MCF 10A (cell line): ENCODE data around the gene LHB. TPM values are rescaled to one million over a fixed set of nuclear protein-coding genes. Genes with fewer than 3 reads are reported as not detected.
"Not testable (repeated sequence)": the region's sequence is repeated elsewhere in the genome, so short reads cannot be mapped to it uniquely, and the experiment has no call there.

ENCODE experiments used
- BruUV-seq: library from RNA; stranded (reverse); fragments of 400-500 nt; replicated peaks from 2 replicates; lab custom pipeline; 2021; lab: Mats Ljungman, UMichigan
- CTCF ChIA-PET: fragments of 300-600 bp; sonication (Branson Sonifier 250); formaldehyde crosslinking; extraction: SDS; loops from one replicate; lab custom pipeline; 2021; ENCODE audit warnings: antibody characterized with exemption, inconsistent platforms; lab: Yijun Ruan, JAX
- POLR2A ChIA-PET: fragments of 300-600, 350-650 bp; sonication (Branson Sonifier 250); formaldehyde crosslinking; extraction: SDS; loops from one replicate; lab custom pipeline; 2020; ENCODE audit warnings: antibody characterized with exemption, inconsistent platforms; lab: Yijun Ruan, JAX
- DNase-seq: peaks from one replicate; pipeline ENCODE4 v3.0.0-alpha.2; 2018; ENCODE audit not compliant: unreplicated experiment
- H3K27ac Mint-ChIP-seq: one replicate; pipeline ENCODE4 v1.8.0; 2022; ENCODE audit warnings: mild to moderate bottlenecking, low read depth, mixed read lengths; ENCODE audit not compliant: unreplicated experiment
- H3K27me3 Mint-ChIP-seq: one replicate; pipeline ENCODE4 v1.8.0; 2022; ENCODE audit warnings: mixed read lengths; ENCODE audit not compliant: insufficient read depth, unreplicated experiment
- H3K36me3 Mint-ChIP-seq: one replicate; pipeline ENCODE4 v1.8.0; 2022; ENCODE audit warnings: mild to moderate bottlenecking, moderate library complexity, mixed read lengths; ENCODE audit not compliant: insufficient read depth, unreplicated experiment
- H3K4me1 Mint-ChIP-seq: one replicate; pipeline ENCODE4 v1.8.0; 2022; ENCODE audit warnings: mixed read lengths; ENCODE audit not compliant: insufficient read depth, unreplicated experiment
- H3K4me3 Mint-ChIP-seq: one replicate; pipeline ENCODE4 v1.8.0; 2022; ENCODE audit warnings: mild to moderate bottlenecking, moderate library complexity, mixed read lengths; ENCODE audit not compliant: unreplicated experiment
- H3K9me3 Mint-ChIP-seq: one replicate; pipeline ENCODE4 v1.8.0; 2022; ENCODE audit warnings: mixed read lengths; ENCODE audit not compliant: unreplicated experiment
- CTCF ChIP-seq: fragments of 200-600 bp; IDR thresholded peaks from one replicate; pipeline ENCODE4 v1.8.0; 2022; ENCODE audit warnings: antibody characterized with exemption, mild to moderate bottlenecking; ENCODE audit not compliant: unreplicated experiment
- intact Hi-C: fragments of 100-400 bp; cut with micrococcal nuclease; formaldehyde crosslinking; loops from 2 replicates; pipeline ENCODE4 v1.14.1; 2022
- total RNA-seq: library from RNA; stranded (reverse); gene quantifications from 2 replicates; pipeline ENCODE4 v1.2.3, GENCODE V29; 2022

LHB gene
- total RNA-seq, 1 experiment from 2014 or later = not detected

- ChIA-PET CTCF (interaction anchor here (0.6 to 1.2 kb wide), 2 partner anchors 16 to 92 kb away, joined by 4 to 5 read pairs; no protein-coding TSS in a partner anchor), POLR2A (interaction anchor here (0.6 kb wide), 1 partner anchor 438 kb away, joined by 3 read pairs; no protein-coding TSS in a partner anchor)
- BruUV-seq = no TSS peak
These were observed 41.7 kb upstream of the LHB start for GRCh38 chr19:49058562-49058961.

GRCh38 chr19:49057636-49058234, 40.8 kb upstream of the LHB start, which contains the start of gene CGB7:
TSS of gene CGB7 (minus strand) at chr19:49057749. CDS start at chr19:49055375, 2,374 bp downstream.
- no peak for TF ChIP-seq CTCF
- H3K27ac Mint-ChIP-seq = no peak within 1 kb of the TSS
- no peaks in the 10 kb centered on the region for H3K27me3 Mint-ChIP-seq
- CTCF ChIA-PET = interaction anchor here (0.6 to 1.0 kb wide), 2 partner anchors 28 to 38 kb away, joined by 3 to 4 read pairs; no protein-coding TSS in a partner anchor
- no peaks in the 10 kb centered on the region for H3K9me3 Mint-ChIP-seq
- peaks cover 17% of the 10 kb centered on the region for H3K4me1 Mint-ChIP-seq
- intact Hi-C loops = no loop called here
- POLR2A ChIA-PET = interaction anchor here (0.6 to 2.6 kb wide), 5 partner anchors 38 to 158 kb away, joined by 3 to 22 read pairs (median 6); partner anchors contain the start of genes GYS1, NUCB1 and RUVBL2
- no TSS peak for BruUV-seq
- H3K36me3 Mint-ChIP-seq = no peaks in the 10 kb centered on the region
- peak within 1 kb of the TSS; percentile 64 for H3K4me3 Mint-ChIP-seq
- DNase-seq = peak; percentile 76

More at GRCh38 chr19:49058562-49058961, 41.7 kb upstream of the LHB start:
- H3K4me3 Mint-ChIP-seq = no peak overlapping the region
- H3K4me1 Mint-ChIP-seq = peaks cover 17% of the 10 kb centered on the region
- intact Hi-C loops = no loop called here
- DNase-seq = peak; percentile 26
- H3K9me3 Mint-ChIP-seq = no peaks in the 10 kb centered on the region
- peaks cover 2% of the 10 kb centered on the region for H3K36me3 Mint-ChIP-seq
- no peak overlapping the region for H3K27ac Mint-ChIP-seq
- no peak for TF ChIP-seq CTCF
- no peaks in the 10 kb centered on the region for H3K27me3 Mint-ChIP-seq

GRCh38 chr19:49056902-49057596, 40.2 kb upstream of the LHB start:
- H3K36me3 Mint-ChIP-seq, BruUV-seq, H3K27ac Mint-ChIP-seq, H3K9me3 Mint-ChIP-seq, DNase-seq, intact Hi-C loops, H3K27me3 Mint-ChIP-seq: not testable (repeated sequence)
- peak overlapping the region; percentile 64 for H3K4me3 Mint-ChIP-seq
- CTCF ChIA-PET = interaction anchor here (0.6 to 1.4 kb wide), 6 partner anchors 8 to 1708 kb away, joined by 3 to 6 read pairs (median 4); no protein-coding TSS in a partner anchor
- peaks cover 17% of the 10 kb centered on the region for H3K4me1 Mint-ChIP-seq
- POLR2A ChIA-PET = interaction anchor here (0.6 to 2.6 kb wide), 6 partner anchors 13 to 157 kb away, joined by 3 to 22 read pairs (median 4); partner anchors contain the start of genes GYS1, NUCB1 and RUVBL2

- peak; percentile 15 for TF ChIP-seq CTCF
- BruUV-seq = no TSS peak
- intact Hi-C loops = no loop called here
- peak; percentile 55 for DNase-seq
- Mint-ChIP-seq H3K4me1 (peaks cover 17% of the 10 kb centered on the region), H3K27ac (no peak overlapping the region), H3K4me3 (peak overlapping the region; percentile 64), H3K27me3 (no peaks in the 10 kb centered on the region), H3K9me3 (no peaks in the 10 kb centered on the region), H3K36me3 (no peaks in the 10 kb centered on the region)
- ChIA-PET CTCF (interaction anchor here (0.6 to 1.4 kb wide), 6 partner anchors 9 to 1708 kb away, joined by 3 to 6 read pairs (median 3); no protein-coding TSS in a partner anchor), POLR2A (interaction anchor here (0.6 to 2.6 kb wide), 7 partner anchors 13 to 430 kb away, joined by 3 to 22 read pairs (median 3); partner anchors contain the start of genes GYS1 and RUVBL2)
These were observed 39.4 kb upstream of the LHB start for GRCh38 chr19:49056101-49056901.

- DNase-seq = peak; percentile 65
- H3K9me3 Mint-ChIP-seq, intact Hi-C loops, BruUV-seq, H3K36me3 Mint-ChIP-seq, CTCF ChIA-PET, H3K27me3 Mint-ChIP-seq, H3K4me1 Mint-ChIP-seq: not testable (repeated sequence)
- POLR2A ChIA-PET = interaction anchor here (0.6 to 1.0 kb wide), 4 partner anchors 9 to 439 kb away, joined by 3 to 5 read pairs (median 4); partner anchors contain the start of gene GYS1
- Mint-ChIP-seq H3K4me3 (peak overlapping the region; percentile 19), H3K27ac (peak overlapping the region; percentile 89)
These were observed 33.6 kb upstream of the LHB start for GRCh38 chr19:49050376-49051033.
